Hepatocyte (in vitro differentiated cells): ENCODE results near the gene LSAMP.

ENCODE experiments used
- EZH2 ChIP-seq: fragments of 200-600 bp; sonication (generic); IDR thresholded peaks from 2 replicates; pipeline ENCODE4 v1.6.1; 2016; ENCODE audit warnings: antibody characterized with exemption, mild to moderate bottlenecking, borderline replicate concordance
- EZH2phosphoT487 ChIP-seq: fragments of 200-600 bp; sonication (generic); IDR thresholded peaks from one replicate; pipeline ENCODE4 v1.6.1; 2018; ENCODE audit warnings: antibody characterized with exemption, mild to moderate bottlenecking, low read depth, moderate library complexity; ENCODE audit not compliant: unreplicated experiment, severe bottlenecking
- TF ChIP-seq, protein P1 (sequence below): fragments of 200-600 bp; sonication (generic); IDR thresholded peaks from 2 replicates; pipeline ENCODE4 v1.5.1; 2016; ENCODE audit warnings: antibody characterized with exemption, mild to moderate bottlenecking; ENCODE audit not compliant: poor library complexity

DNA sequence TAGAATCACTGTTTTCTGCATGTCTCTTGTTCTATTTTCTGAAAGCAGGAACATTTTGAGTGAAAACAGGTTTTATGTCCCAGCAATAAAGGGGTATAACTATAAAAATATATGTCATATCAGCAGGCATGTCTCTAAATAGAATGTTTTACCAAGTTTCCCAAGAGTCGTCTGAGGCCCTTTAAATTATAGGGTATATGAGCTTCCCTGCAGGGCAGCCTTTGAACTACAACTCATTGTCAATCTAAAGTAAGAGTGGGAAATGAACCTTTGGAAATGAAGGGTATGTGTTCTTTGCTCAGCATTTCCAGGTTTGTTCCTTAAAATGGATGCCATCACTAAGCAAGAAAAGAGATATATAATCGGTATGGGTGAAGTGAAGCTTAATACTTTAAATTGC, 138.6 kb downstream of the LSAMP start:
- TF ChIP-seq, protein P1, sequence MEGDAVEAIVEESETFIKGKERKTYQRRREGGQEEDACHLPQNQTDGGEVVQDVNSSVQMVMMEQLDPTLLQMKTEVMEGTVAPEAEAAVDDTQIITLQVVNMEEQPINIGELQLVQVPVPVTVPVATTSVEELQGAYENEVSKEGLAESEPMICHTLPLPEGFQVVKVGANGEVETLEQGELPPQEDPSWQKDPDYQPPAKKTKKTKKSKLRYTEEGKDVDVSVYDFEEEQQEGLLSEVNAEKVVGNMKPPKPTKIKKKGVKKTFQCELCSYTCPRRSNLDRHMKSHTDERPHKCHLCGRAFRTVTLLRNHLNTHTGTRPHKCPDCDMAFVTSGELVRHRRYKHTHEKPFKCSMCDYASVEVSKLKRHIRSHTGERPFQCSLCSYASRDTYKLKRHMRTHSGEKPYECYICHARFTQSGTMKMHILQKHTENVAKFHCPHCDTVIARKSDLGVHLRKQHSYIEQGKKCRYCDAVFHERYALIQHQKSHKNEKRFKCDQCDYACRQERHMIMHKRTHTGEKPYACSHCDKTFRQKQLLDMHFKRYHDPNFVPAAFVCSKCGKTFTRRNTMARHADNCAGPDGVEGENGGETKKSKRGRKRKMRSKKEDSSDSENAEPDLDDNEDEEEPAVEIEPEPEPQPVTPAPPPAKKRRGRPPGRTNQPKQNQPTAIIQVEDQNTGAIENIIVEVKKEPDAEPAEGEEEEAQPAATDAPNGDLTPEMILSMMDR: no peak
- TF ChIP-seq EZH2 (no peak), EZH2phosphoT487 (no peak)
